Lower leg skin (tissue), 4 donors: ENCODE data around the gene ZNF385B. TPM values are rescaled to one million over a fixed set of nuclear protein-coding genes. Genes with fewer than 3 reads are reported as not detected.
"Not testable (repeated sequence)": the region's sequence is repeated elsewhere in the genome, so short reads cannot be mapped to it uniquely, and the experiment has no call there.

Experiments
- DNase-seq, 2 donors: peaks; one replicate each; pipeline ENCODE4 v3.0.0-alpha.2; 2019; ENCODE audit warnings: low spot score in 2 of 2
- H3K4me3 ChIP-seq: fragments of 200-600 bp; sonication (generic); 2 replicates; pipeline ENCODE4 v1.5.1; 2017; ENCODE audit warnings: mild to moderate bottlenecking, low read depth; ENCODE audit not compliant: poor library complexity, severe bottlenecking
- POLR2A ChIP-seq, 2 donors: fragments of 450-650 bp; IDR thresholded peaks; one replicate each; pipeline ENCODE4 v1.6.1; 2016 to 2017; ENCODE audit warnings: antibody characterized with exemption in 2 of 2, mild to moderate bottlenecking in 1 of 2, moderate library complexity in 1 of 2
- WGBS, 2 donors: methylation state at CpG; one replicate each; pipeline ENCODE4 v1.1.5; 2018; 5-methylcytosine and 5-hydroxymethylcytosine counted together
- intact Hi-C: fragments of 100-400 bp; cut with DNase I; formaldehyde crosslinking; loops from one replicate; pipeline ENCODE4 v1.15.0; 2023; ENCODE audit warnings: low total_unique reads
- total RNA-seq, 4 donors: library from RNA; depleted of rRNA; stranded (reverse); fragments of >200 nt; gene quantifications; one replicate each; pipeline ENCODE4 v1.1.0, GENCODE V29; 2016
- TF ChIP-seq, protein P1 (sequence below), 3 donors: fragments of 450-650 bp; IDR thresholded peaks; one replicate each; pipeline ENCODE4 v1.5.1; 2016; ENCODE audit warnings: antibody characterized with exemption in 3 of 3, mild to moderate bottlenecking in 3 of 3, moderate library complexity in 2 of 3

The ZNF385B gene
- total RNA-seq, 4 donors from 2014 or later = 0.97 to 1.4 TPM; not detected in 2

DNA sequence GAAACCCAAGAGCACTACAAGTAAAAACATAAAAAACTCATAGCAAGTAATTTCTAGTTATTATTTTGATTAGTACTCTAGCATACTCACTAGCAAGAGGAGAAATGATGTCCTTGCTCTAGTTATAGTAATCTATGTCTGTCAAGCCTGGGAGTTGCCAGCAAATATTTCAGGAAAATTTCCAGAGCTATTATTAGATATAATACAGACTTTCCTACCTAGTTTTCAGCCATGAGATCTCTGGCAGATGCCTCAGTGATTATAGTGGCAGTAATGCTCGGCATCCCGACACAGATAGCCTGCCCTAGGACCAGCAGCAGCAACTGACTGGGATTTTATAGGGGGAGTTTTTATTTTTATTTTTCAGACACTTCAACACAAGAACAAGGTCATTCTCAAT lies 224.4 kb downstream of the ZNF385B start:
- no peak for DNase-seq
- intact Hi-C loops = no loop called here
- TF ChIP-seq POLR2A (IDR thresholded peaks at IDR 0.05) = no peak
- TF ChIP-seq, protein P1, sequence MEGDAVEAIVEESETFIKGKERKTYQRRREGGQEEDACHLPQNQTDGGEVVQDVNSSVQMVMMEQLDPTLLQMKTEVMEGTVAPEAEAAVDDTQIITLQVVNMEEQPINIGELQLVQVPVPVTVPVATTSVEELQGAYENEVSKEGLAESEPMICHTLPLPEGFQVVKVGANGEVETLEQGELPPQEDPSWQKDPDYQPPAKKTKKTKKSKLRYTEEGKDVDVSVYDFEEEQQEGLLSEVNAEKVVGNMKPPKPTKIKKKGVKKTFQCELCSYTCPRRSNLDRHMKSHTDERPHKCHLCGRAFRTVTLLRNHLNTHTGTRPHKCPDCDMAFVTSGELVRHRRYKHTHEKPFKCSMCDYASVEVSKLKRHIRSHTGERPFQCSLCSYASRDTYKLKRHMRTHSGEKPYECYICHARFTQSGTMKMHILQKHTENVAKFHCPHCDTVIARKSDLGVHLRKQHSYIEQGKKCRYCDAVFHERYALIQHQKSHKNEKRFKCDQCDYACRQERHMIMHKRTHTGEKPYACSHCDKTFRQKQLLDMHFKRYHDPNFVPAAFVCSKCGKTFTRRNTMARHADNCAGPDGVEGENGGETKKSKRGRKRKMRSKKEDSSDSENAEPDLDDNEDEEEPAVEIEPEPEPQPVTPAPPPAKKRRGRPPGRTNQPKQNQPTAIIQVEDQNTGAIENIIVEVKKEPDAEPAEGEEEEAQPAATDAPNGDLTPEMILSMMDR (IDR thresholded peaks at IDR 0.05) = no peak
- H3K4me3 ChIP-seq = no peak overlapping the region
- 26 to 38% methylated on average over 2 of the region's 2 CpGs for WGBS, 2 donors

DNA sequence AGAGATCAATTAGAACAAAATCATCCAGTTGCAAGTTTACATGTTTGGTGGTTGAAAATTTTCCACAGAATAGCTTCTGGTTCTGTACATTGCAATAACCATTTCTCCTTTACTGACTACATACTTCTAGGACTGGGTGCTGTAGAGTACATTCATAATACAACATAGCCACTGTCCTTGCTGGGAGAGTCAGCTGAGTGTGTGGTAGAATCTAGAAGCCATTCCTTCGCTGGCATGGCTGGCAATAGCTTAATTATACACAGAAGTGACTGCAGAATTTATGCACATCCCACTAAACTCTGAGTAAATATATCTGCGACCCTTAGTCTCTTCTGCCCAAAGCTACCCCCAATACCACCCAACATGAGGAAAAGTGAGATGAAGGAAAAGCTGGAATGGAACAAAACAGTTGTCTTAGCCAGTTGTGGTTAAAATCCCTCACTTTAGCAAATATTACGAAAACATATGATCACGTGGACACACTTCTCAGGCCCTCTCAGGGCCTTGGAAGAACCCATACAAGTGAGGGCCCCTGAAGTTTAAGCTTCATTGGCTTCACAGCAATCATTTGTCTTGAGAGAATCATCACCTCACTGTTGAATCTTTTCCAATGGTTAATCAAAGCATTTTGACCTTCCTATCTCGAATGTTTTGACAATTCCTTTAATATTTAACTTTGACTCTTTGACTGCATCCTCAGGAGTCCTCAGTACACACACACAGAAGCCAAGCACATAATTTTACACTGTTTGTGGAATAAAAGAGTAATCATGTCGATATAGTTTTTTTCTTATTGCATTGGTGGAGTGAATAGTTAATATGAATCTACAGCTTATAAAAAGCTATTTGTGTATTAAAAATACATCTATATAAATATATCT lies 225.1 kb downstream of the ZNF385B start:
- TF ChIP-seq, protein P1 (IDR thresholded peaks at IDR 0.05) = no peak
- TF ChIP-seq POLR2A (IDR thresholded peaks at IDR 0.05) = no peak
- no peak overlapping the region for H3K4me3 ChIP-seq
- intact Hi-C loops = no loop called here
- 76 to 83% methylated on average over 6 of the region's 6 CpGs for WGBS, 2 donors
- no peak for DNase-seq

DNA sequence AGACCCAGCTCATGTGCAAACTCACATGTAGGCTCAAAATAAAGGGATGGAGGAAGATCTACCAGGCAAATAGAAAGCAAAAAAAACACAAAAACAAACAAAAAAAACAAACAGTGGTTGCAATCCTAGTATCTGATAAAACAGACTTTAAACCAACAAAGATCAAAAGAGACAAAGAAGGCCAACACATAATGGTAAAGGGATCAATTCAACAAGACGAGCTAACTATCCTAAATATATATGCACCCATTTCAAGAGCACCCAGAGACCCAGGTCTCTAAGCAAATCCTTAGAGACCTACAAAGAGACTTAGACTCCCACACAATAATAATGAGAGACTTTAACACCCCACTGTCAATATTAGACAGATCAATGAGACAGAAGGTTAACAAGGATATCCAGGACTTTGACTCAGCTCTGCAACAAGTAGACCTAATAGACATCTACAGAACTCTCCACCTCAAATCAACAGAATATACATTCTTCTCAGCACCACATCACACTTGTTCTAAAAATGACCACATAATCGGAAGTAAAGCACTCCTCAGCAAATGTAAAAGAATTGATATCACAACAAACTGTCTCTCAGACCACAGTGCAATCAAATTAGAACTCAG lies 229.5 kb downstream of the ZNF385B start:
- DNase-seq, intact Hi-C loops, H3K4me3 ChIP-seq: not testable (repeated sequence)
- 73 to 85% methylated on average over 2 of the region's 2 CpGs for WGBS, 2 donors

DNA sequence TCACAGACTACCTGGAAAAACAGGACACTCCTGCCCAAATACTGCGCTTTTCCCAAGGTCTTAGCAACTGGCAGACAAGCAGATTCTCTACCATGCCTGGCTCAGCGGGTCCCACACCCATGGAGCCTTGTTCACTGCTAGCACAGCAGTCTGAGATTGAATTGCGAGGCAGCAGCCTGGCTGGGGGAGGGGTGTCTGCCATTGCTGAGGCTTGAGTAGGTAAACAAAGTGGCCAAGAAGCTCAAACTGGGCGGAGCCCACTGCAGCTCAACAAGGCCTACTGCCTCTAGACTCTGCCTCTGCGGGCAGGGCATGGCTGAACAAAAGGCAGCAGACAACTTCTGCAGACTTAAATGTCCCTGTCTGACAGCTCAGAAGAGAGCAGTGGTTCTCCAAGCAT lies 231.6 kb downstream of the ZNF385B start:
- H3K4me3 ChIP-seq, DNase-seq, intact Hi-C loops: not testable (repeated sequence)
- 71 to 79% methylated on average over 5 of the region's 5 CpGs for WGBS, 2 donors

DNA sequence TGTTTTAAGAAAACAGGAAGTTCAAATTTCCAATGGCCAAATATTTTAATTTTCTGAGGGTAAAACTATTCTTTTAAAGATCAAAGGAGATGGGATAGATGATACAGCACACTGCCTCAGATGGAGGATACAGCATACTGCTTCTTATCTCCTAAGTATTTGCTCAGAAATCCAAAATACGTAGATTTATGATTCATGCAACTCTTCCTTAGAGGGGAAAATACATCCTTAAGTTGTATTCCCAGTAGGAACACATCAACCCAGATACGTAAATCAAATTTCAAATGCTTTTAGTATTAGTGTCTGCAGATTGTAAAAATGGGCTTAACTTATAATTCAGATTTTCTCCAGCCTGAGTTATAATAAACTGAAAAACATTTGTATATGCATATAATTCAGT lies 235.2 kb downstream of the ZNF385B start:
- intact Hi-C loops = no loop called here
- WGBS, 2 donors = 79 to 87% methylated on average over 2 of the region's 2 CpGs
- no peak overlapping the region for H3K4me3 ChIP-seq
- DNase-seq = no peak
- no peak for TF ChIP-seq POLR2A (IDR thresholded peaks at IDR 0.05)
- TF ChIP-seq, protein P1 (IDR thresholded peaks at IDR 0.05) = no peak

DNA sequence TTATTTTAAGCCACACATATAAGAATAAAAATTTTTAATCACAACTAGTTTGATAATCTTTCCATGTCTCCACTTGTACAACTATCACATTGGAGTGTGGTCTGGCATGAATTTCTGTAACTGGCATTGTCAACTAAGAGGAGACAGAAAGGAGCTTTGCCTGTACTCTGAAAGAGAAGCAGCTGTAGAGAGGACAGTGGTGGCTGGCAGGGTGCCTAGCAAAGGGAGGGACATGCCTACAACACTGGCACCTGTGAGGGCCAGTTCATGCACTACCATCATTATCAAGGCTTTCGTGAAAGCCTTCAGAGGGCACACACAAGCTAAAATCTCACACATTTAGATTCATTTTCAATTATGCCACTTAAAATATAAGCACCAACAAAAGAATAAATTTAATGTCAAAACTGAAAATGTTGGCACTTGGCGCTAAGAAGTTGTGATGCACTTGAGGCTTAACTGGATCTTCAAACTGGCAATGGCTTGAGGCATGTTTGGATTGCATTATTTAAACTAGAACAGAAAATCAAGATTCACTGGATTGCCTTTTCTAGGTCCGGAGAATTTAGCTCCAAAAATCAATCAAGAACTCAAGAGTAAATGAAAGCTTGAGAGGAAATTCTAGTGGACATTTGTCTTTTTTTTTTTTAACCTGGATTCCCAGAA lies 238.6 kb downstream of the ZNF385B start:
- WGBS, 2 donors = 54 to 62% methylated on average over 3 of the region's 3 CpGs
- intact Hi-C loops = no loop called here
- no peak overlapping the region for H3K4me3 ChIP-seq
- TF ChIP-seq, protein P1 (IDR thresholded peaks at IDR 0.05) = no peak
- no peak for TF ChIP-seq POLR2A (IDR thresholded peaks at IDR 0.05)
- DNase-seq = no peak
